ENCODE results near the gene NPRL2. TPM values are rescaled to one million over a fixed set of nuclear protein-coding genes. Genes with fewer than 3 reads are reported as not detected.
"Not testable (repeated sequence)": the region's sequence is repeated elsewhere in the genome, so short reads cannot be mapped to it uniquely, and the experiment has no call there.

Gene NPRL2
- polyA plus RNA-seq, 1 donor: 17.6 TPM

DNA sequence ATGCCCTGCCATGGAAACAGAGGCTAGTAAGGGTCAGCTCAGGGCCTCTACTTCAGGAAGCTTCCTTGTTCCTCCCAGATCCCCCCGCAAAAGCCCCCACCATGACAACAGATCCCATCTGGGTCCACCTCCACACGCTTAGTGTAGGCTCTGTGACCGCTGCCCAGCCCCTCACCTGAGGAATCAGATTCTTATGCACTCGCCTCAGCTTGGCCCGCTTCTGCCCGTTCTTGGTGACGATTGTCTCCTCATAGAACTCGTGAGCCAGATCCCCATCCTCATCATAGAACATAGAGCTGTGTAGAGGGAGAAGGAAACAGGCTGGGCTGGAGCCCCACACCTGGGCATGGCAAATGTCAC is 24.4 kb downstream of the NPRL2 start:
- no peak for DNase-seq

DNA sequence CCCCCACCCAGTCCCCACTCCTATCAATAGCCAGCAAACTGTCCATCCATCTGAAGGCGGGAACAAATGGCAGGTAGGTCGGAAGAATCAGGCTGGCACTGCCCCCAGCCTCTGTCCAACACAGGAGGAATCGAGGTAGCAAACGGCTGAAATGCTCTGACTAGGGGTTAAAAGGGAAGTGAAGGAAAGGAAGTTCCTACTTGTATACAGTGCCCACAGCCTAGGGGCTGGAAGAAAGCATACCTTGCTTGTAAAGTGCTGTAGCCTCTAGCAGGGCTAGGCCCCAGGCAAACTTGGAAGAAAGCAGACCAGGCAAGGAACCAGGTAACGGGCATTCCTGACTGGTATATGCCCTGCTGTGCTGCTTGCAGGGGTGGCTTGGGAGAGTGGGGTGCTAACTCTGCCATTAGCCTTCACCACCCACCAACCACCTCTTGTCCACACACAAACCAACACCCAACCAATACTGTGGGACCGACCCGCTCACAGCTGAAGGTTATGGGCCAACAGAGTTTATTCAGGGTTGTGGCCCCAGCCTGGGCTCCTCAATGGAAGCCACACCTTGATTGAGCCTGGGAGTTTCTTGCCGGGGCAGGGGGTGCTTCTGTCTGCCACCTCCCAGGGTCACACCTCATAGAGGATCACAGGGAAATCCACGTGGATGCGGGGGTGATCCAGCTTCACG is 24.9 kb downstream of the NPRL2 start:
- no peak for DNase-seq

DNA sequence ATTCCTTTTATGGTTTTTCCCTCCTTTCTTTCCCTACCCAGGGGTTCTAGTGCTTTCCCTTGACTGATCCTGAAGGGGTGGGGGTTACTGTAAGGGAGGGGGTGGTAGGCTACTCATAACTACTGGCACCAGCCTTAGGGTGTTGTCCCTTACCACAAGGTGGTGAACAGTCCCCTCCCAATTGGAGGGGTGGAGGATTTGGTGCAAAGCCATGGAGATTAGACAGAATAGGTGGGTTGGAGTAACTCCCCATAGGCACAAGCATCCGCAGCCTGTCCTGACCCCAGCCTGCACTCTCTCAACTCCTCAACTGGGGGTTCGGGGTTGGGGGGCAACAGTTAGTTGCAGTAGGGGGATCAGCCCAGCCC is 25.5 kb downstream of the NPRL2 start:
- DNase-seq: no peak

DNA sequence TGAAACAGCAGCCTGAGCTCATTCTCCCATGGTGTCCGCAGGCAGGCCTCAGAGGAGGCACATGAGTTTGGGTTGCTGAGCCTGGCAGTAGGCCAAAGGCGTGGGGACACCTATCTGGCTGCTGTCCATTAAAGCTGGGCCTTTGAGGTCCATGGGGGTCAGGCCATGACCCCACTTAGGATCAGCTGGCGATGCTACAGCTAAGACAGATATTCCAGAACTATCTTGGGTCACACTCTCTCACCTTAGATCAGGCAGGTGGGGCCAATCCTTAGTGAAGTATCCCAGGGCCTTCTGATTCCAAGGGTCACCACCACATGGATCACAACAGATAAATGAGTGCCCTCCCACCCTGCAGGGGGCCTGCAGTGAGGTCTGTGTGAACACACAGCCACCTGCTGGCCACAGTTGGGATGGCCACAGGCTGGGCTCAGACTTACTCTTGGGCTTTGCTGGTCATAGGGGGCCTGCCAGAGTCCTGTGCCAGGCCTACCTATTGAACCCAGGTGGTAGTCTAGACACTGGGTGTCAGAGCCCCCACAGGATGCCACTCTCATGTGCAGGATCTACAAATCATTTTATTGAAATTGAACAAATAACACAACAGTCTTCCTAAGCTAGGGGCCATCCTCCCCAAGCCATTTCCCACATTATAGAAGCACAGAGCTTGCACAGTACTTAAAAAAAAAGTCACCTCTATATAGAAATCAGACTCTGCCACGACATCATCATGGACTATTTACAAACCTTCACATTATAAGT is 26.0 kb downstream of the NPRL2 start:
- peak; percentile 66 for DNase-seq

DNA sequence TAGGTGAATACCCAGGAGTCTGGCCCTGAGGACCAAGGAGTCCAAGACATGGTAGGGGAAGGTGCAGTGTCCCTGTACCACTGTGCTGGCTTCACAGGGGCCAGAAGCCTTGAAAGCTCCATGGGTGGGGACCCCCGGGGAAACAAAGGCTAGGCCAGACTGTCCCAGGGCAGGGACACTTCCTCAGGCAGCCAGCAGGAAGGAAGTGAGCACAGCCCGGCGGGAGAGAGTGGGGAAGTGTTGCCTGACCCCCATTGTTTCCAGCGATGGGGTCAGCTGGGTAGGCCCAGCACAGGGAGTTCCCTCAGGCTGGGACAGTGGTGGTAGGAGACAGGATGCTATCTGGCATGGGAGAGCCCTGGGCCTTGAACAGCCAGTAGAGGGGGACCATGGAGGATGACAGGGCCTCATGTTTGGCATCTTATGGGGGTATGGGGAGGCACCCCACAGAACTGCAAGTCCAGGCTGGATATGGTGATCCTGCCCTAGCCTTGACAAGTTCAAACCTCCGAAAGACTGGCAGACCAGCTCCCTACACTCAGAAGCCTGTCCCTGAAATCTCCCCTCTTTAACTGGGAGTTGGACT is 26.9 kb downstream of the NPRL2 start:
- no peak for DNase-seq

DNA sequence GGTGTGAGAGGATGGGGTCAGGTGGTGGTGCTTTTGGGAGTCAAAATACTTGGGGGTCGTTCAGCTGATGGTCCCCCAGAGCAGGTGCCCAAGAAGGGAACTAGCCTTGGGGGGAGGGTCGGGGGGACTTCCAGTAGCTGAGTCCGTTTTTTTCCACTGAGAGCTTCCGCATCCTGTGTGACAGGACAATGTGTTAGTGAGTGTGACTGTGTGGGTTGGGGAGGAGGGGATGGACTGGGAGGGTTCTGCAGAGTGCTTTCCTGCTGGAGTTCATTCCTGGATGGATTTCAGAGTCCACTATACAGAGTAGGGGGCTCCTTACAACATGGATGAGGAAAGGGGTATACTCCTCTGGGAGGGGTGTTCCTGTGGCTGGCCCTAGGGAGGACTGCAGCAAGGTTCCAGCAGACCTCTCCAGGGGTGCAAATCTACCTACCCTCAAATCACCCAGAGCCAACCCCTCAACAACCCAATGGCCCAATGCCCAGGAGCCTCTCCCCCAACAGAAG is 27.4 kb downstream of the NPRL2 start:
- no peak for DNase-seq

DNA sequence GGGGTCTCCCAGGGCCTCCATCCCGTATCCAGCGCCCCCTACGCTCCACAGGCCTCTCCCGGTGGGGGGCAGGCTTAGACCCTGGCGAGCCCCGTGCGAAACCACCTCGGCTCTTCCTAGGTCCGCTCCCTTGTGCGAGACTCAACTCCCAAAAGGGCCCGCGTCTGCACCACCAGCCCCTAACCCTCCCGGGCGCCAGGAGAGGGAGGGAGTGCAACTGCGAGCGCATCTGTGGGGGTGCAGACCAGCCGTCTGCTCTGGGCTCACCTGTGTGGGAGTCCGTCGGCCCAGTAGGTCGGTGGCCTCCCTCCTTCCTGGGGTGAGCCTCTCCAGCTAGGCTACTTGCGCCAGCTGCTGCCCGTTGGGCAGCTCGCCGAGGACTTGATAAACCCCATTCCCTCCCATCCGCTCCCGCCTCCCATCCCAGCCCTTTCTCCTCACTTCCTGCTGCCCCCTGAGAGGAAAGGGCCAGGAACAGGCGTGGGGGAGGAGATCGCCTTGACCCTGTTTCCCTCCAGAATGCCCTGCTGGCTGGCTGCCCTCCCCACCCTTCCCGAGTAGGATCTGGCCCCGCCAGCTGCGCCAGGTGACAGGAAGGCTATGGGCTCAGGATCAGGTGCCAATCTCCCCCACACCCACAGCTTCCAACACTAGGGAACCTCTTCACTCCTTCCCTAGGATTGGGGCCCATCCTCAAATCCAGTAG is 28.0 kb downstream of the NPRL2 start, which contains the start of gene HYAL2:
Gene HYAL2, minus strand, starts transcription at position 360 of the 706 bp plus-strand sequence. CDS start 2,256 bp downstream, outside the sequence.
- no peak for DNase-seq

DNA sequence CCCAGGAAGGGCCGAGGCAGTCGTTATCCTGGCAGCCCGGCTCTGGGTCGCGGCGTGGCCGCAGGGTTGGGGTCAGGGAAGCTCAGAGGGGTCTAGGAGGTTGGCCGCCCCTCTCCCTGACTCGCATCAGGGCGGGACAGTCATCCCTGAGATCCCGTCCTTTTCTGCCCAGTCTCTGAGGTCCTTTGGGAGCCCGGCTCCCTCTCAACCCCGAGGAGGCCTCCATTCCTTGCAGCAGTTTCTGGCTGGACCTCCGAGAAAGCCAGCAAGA is 28.5 kb downstream of the NPRL2 start:
- no peak for DNase-seq

DNA sequence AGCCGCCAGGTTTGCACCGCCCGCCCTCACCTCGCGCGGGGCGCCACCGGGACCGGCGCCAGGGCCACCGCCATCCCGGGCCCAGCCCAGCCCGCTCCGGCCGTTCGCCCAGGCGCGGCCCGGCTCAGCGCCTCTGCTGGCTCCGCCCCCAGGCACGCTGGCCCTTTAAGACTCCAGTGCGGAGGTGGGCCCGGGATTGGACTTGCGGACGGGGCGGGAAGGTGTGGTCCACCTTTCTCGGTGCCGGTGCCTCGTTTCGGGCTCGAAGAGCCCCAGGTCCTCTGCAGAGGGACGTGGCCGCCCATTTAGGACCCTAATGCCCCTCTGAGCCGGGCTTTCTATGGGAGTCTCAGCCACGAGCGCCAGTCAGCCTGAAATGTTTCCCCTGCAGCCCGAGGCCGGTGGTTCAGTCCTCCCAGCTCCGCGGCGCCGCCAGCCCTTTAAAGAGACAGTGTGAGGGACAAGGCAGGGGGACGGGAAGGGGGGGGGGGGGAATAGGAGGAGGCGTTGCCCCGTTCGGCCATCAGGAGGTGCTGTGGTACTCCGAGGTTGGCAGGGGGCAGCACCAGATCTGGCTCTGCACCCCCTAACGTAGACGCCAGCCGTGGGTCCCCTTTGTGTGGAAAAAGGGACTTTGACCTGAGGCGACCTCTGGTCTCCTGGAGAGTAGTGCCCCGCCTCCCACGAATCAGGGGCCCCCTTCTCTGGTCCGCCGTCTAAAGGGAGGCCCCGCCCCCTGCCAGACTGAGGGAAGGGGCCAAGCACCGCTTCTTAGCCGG is 29.1 kb downstream of the NPRL2 start:
- peak; percentile 90 for DNase-seq

DNA sequence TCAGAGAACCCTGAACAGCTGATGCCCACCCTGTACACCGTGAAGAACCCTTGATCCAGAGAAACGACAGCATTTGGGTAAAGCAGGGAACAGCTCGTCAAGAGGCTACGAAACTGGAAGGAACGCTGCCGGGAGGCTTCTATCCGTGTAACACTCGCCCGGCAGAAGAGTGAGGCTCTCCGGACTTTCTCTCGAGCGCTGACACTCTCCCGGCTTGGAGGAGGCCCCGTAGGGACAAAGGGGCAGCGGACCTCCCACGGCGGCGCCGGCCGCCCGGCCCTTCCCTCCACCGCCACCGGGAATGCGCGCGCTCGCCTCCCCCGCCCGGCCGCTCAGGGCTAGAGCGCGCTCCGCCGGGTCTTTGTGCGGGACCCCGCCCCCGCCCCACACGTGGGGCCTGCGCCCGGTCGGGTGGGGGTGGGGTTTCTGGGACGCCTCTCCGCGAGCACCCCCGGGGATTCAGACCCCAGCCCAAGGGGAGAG is 29.7 kb downstream of the NPRL2 start:
- DNase-seq: peak; percentile 87

DNA sequence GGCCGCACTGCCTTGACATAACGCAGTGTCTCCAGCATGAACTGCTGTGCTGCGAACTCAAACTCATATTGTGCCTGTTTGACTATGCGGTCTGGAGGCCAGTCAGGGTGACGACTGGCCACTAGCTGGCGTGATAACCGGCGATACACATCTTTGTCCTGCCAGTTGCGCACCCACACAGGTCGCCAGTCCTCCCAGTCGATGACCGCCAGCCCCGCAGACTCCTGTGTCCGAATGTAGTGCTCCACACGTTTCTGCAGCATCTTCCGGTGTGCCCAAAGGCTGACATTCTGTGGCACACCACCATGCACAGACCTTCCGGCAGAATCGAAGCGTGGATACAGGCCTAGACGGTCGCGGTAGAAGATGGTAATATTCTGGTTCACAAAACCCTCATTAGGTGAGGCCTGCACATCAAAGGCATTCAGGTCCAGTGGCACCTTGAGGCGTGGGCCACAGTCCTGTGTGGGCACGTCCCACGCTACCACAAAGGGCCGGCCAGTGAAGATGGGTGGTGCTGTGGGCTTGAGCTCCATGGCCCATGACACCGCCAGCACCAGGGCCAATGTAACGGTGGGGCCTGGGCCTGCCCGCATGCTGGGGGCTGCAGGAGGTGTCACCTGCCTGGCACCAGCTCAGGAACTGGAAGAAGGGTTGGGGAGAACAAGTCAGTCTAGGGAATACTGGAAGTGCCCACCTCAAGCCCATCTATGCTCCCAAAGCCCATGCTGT is 30.5 kb downstream of the NPRL2 start:
- no peak for DNase-seq

DNA sequence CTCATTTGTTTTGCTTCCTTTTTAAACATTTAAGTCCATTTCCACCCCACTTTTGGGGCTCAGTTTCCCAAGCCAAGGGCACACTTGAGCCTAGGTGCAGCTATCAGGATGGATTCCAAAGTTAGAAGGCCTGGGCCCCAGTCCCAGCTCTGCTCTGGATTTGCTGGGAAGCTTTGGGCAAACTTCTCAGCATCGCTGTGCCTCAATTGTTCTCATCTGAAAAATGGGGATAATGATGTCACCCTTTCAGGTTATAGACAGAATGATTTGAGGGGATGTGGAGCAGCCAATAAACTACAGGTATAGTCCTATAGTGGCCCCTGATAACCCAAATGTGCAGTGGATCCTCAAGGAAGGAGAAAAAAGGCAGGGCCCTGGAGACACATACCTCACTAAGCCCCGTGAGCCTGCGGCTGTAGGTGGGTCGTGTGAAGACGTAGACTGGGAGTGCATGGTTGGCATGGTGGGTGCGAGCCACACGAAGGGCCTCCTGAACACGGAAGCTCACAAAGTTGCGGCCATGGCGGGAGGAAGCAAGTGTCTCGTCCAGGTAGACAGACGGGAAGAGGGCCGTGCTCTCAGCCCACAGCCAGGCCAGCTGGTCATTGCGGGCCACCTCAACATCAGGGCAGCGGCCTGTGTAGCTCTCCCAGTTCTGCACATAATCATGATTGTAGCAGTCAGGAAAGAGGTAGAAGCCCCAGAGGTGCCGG is 31.2 kb downstream of the NPRL2 start:
- DNase-seq: no peak

DNA sequence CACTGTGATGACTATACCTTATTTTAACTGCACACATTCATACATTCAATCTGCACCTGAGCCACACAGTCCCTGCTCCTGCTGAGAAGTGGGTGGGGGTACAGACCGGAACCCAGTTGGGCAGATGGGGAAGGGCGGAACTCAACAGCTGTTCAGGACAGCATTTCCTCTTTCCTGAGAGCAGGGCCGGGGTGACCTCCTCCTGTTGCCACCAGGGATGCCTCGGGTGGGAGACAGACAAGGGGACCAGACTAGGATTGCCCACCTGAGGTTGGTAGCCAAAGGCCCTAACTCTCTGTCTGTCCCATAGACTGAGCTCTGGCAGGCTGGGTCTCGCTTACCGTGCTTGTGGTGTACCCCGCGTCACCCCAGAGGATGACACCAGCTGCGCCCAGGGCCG is 32.0 kb downstream of the NPRL2 start:
- DNase-seq: no peak

DNA sequence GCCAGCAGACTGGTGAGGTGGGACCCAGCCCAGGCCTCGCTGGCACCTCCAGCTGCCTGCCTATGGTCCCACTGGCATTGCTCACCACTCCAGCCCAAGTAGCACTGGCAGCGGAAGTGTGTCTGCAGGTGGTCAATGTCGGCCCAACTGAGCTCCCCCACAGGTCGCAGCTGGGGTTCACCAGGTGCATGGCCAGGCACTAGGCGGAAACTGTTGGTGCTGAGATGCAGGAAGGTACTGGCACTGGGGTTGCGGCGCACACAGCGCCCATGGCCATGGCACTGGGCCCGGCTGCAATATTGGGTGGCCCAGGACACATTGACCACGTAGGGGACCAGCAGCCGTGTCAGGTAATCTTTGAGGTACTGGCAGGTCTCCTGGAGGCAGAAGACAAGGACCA is 32.4 kb downstream of the NPRL2 start:
- no peak for DNase-seq

DNA sequence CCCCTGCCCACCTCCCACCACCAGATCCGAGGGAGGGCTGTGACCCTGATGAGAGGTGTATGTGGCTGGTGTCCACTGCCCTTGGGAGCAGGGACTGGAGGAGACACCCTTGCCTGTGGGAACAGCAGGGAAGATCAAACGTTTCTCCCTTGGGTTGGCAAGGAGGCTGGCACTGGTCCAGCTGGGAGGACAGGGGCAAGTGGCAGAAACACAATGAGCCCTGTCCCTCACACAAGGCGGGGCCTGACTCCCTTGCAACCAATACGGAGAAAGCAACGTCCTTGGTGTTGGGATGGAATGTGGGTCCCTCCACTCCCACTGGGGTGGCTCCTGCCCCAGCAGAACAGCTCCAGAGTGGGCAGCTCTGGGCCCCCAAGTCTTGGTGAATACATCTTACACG is 33.3 kb downstream of the NPRL2 start:
- DNase-seq: no peak

DNA sequence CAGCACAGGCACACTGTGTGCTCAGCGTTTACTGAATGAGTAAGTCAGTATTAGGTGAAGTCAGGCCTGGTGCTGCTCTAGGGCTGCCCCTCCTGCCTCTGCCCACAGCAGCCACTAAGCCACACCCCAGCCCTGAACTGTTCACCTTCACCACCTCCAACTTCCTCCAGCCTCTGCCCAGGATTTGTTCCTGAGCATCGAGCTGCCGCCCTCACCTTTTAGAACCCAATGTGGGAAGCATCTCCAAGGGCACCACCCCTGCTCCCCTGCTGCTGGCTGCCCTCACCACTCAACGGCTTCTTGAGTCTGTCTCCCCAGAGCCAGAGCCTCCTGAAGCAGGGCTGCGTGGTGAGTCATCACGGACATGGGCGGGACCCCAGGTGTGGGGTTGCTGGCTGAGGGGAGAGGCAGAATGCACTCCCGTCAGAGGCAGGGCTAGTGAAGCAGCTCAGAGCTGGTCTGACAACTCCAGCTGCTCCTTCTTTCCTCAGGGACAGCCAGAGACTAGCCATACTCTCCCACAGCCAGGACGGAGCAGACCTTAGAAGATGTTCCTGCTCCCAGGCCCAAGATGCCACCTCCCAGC is 33.8 kb downstream of the NPRL2 start:
- no peak for DNase-seq

DNA sequence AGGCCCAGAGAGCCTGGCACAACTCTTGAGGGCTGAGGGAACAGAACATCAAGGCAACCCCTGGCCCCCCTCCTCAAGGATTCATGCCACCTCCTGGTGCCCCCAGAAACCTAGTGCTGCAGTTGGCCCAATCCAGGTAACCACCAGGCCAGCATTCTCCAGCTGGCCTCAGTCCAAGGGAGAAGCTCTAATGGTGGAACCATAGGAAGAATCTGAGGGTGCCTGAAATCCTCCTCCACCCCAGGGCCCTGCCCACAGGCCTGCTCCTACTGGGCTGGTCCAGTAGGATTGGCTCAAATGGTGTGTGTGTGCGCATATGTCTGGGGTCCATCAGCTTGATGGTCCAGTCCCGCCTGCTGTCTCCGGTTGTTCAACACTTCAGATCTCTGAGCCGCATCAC is 35.8 kb downstream of the NPRL2 start:
- DNase-seq: no peak

DNA sequence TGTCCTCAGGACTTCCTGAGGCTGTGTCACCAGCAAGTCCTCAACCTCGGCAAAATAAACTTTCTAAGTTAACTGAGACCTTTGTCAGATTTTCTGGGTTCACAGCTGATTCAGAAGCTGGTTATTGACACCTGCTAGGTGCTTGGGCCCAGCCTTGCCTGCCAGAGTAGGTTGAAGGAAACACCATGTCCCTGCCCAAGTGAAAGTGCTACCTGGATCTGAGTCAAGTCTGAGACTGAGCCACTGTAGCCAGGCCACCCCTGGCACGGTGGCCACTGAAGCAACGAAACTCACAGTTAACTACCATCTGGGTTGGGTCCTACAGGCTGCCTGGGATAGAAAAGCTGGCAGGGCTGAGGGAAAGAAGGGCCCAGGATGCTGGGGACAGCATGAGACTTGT is 36.2 kb downstream of the NPRL2 start:
- no peak for DNase-seq

DNA sequence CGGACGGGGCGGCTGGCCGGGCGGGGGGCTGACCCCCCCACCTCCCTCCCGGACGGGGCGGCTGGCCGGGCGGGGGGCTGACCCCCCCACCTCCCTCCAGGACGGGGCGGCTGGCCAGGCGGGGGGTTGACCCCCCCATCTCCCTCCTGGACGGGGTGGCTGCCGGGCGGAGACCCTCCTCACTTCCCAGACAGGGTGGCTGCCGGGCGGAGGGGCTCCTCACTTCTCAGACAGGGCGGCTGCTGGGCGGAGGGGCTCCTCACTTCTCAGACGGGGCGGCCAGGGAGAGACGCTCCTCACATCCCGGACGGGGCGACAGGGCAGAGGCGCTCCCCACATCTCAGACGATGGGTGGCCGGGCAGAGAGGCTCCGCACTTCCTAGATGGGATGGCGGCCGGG is 38.5 kb downstream of the NPRL2 start:
- DNase-seq: not testable (repeated sequence)

DNA sequence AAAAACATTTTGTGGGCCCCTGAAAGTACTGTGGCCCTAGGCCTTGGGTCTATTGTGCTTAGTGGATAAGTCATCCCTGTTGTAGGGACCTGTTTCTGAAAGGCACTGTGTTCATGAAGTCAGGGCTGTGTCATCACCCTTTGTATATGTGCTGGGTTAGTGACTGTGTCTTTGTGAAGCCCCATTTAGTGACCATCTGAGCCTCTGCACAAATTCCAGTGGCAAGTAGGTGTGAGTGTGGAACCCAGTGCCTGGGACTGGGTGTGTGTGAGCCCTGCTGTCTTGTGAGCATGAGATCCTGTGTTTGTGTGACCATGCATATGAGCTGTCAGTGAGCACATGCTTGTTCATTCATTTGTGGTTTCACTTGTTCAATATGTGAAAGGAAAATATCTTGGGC is 46.0 kb downstream of the NPRL2 start:
- no peak for DNase-seq

Data from hindlimb muscle (tissue), 1 donor.